K562 (cell line): Measurements from ENCODE around the gene NR3C2. TPM values are rescaled to one million over a fixed set of nuclear protein-coding genes. Genes with fewer than 3 reads are reported as not detected.

Experiments
- ATAC-seq: fragments of 200-7000 bp; cut with Tn5 transposase; 3 replicates; pipeline ENCODE4 v1.9.1; 2020; ENCODE audit warnings: moderate library complexity
- BruUV-seq: library from RNA; stranded (reverse); fragments of 400-500 nt; replicated peaks from 2 replicates; lab custom pipeline; 2021; lab: Mats Ljungman, UMichigan
- CTCF ChIA-PET: fragments of 300-600 bp; formaldehyde crosslinking; extraction: SDS; loops from one replicate; lab custom pipeline; 2021; ENCODE audit warnings: low intra/inter-chr PET ratio; lab: Yijun Ruan, JAX
- POLR2A ChIA-PET: fragments of 300-600, 350-650 bp; sonication (Branson Sonifier 250); formaldehyde crosslinking; extraction: SDS; loops from one replicate; lab custom pipeline; 2021; ENCODE audit warnings: antibody characterized with exemption, inconsistent platforms; lab: Yijun Ruan, JAX
- DNase-seq, 4 experiments: peaks; one replicate each; pipeline versions ENCODE4 v3.0.0 to v3.0.0-alpha.2; 2011 to 2018; ENCODE audit warnings: low spot score in 3 of 4, mixed read lengths in 3 of 4; ENCODE audit errors: extremely low read depth in 1 of 4
- FAIRE-seq: peaks from 2 replicates; lab custom pipeline; 2011; peaks lifted over from hg19 to GRCh38; lab: Jason Lieb, UNC
- H2AFZ ChIP-seq: 2 replicates; pipeline ENCODE4 v1.6.0; 2011; ENCODE audit warnings: low read depth, low read length, control low read depth, inconsistent platforms
- H3K27ac ChIP-seq: fragments of 200-600 bp; 3 replicates; pipeline ENCODE4 v1.8.0; 2011; ENCODE audit warnings: low read depth, mild to moderate bottlenecking, control low read depth, inconsistent platforms, low read length, moderate library complexity, mixed read lengths; ENCODE audit errors: extremely low read depth
- H3K27me3 ChIP-seq, 2 experiments: fragments of 300-600 bp in 1 of 2; 2 replicates in 1 of 2; 3 replicates in 1 of 2; pipeline versions ENCODE4 v1.6.0 to v1.8.0; 2011; ENCODE audit warnings: inconsistent platforms in 2 of 2, low read length in 2 of 2, mild to moderate bottlenecking in 1 of 2, mixed read lengths in 1 of 2, moderate library complexity in 1 of 2; ENCODE audit not compliant: control insufficient read depth in 2 of 2, insufficient read depth in 2 of 2
- H3K36me3 ChIP-seq: fragments of 300-600 bp; 3 replicates; pipeline ENCODE4 v1.8.0; 2011; ENCODE audit warnings: mild to moderate bottlenecking, low read length, inconsistent platforms; ENCODE audit not compliant: control insufficient read depth, insufficient read depth
- H3K4me1 ChIP-seq, 2 experiments: fragments of 200-600 bp in 1 of 2; replicated peaks in 1 of 2; 2 replicates in 1 of 2; 3 replicates in 1 of 2; pipeline versions ENCODE4 v1.5.1 to v1.8.0; 2011; ENCODE audit warnings: inconsistent platforms in 2 of 2, low read length in 2 of 2, mild to moderate bottlenecking in 1 of 2, mixed read lengths in 1 of 2, moderate library complexity in 1 of 2; ENCODE audit not compliant: control insufficient read depth in 2 of 2, insufficient read depth in 2 of 2
- H3K4me2 ChIP-seq: 2 replicates; pipeline ENCODE4 v1.6.1; 2011; ENCODE audit warnings: low read length, control low read depth, inconsistent platforms, mixed read lengths; ENCODE audit not compliant: insufficient read depth
- H3K4me3 ChIP-seq: fragments of 200-600 bp; sonication (generic), shearing (Covaris generic); 2 replicates; pipeline ENCODE4 v1.5.1; 2016; ENCODE audit warnings: control low read depth, inconsistent platforms
- H3K79me2 ChIP-seq: fragments of 200-600 bp; 3 replicates; pipeline ENCODE4 v1.8.0; 2011; ENCODE audit warnings: low read length, inconsistent platforms; ENCODE audit not compliant: control insufficient read depth, insufficient read depth
- H3K9ac ChIP-seq, 2 experiments: 2 replicates each; pipeline versions ENCODE4 v1.6.0 to v1.6.1; 2011; ENCODE audit warnings: low read depth in 2 of 2, low read length in 2 of 2, control low read depth in 1 of 2, inconsistent platforms in 1 of 2, mild to moderate bottlenecking in 1 of 2, mixed read lengths in 1 of 2; ENCODE audit not compliant: insufficient read depth in 1 of 2
- H3K9me1 ChIP-seq: one replicate; pipeline ENCODE4 v1.6.0; 2011; ENCODE audit warnings: inconsistent platforms, mild to moderate bottlenecking, low read length, moderate library complexity; ENCODE audit not compliant: control insufficient read depth, insufficient read depth
- H3K9me3 ChIP-seq: replicated peaks from 2 replicates; pipeline ENCODE4 v1.5.1; 2011; ENCODE audit warnings: low read depth, low read length, inconsistent platforms; ENCODE audit not compliant: control insufficient read depth, insufficient read depth
- H4K20me1 ChIP-seq: replicated peaks from 2 replicates; pipeline ENCODE4 v1.6.1; 2011; ENCODE audit warnings: low read length, inconsistent platforms, mixed read lengths; ENCODE audit not compliant: control insufficient read depth, insufficient read depth
- ARNT ChIP-seq, 2 experiments: fragments of 450-650 bp; IDR thresholded peaks; 2 replicates each; pipeline ENCODE4 v1.6.1; 2016; ENCODE audit warnings: mild to moderate bottlenecking in 1 of 2
- GTF2F1 ChIP-seq: IDR thresholded peaks from 2 replicates; pipeline ENCODE4 v1.6.1; 2011; ENCODE audit warnings: low read depth, low read length, improper control_type of control experiment
- MEIS2 ChIP-seq: fragments of 450-650 bp; IDR thresholded peaks from 2 replicates; pipeline ENCODE4 v1.6.1; 2014; ENCODE audit warnings: mild to moderate bottlenecking; ENCODE audit not compliant: partially characterized antibody
- MTA1 ChIP-seq: fragments of 450-650 bp; IDR thresholded peaks from 2 replicates; pipeline ENCODE4 v1.6.1; 2017; ENCODE audit warnings: borderline replicate concordance
- ZBTB8A ChIP-seq: fragments of 450-650 bp; IDR thresholded peaks from 2 replicates; pipeline ENCODE4 v1.6.1; 2018; ENCODE audit warnings: mild to moderate bottlenecking, moderate library complexity; ENCODE audit not compliant: partially characterized antibody
- ZNF583 ChIP-seq: fragments of 250-450 bp; sonication (Bioruptor Pico); IDR thresholded peaks from 2 replicates; pipeline ENCODE4 v1.4.0; 2020
- WGBS: fragments of 100-300 bp; shearing (Covaris generic); methylation state at CpG from one replicate; pipeline ENCODE4 v1.1.6; 2016; ENCODE audit warnings: low coverage, mixed read lengths; ENCODE audit not compliant: insufficient coverage; ENCODE audit errors: missing lambda C conversion rate; 5-methylcytosine and 5-hydroxymethylcytosine counted together
- in situ Hi-C: fragments of 300-500 bp; cut with MboI; formaldehyde crosslinking; loops from 4 replicates; pipeline ENCODE4 v1.15.0; 2018; ENCODE audit warnings: inconsistent platforms, mixed read lengths
- intact Hi-C: fragments of 100-400 bp; cut with micrococcal nuclease; formaldehyde crosslinking; loops from 2 replicates; pipeline ENCODE4 v1.14.2; 2022
- polyA plus RNA-seq, 8 experiments: library from polyadenylated mRNA; depleted of rRNA in 4 of 8; stranded (reverse) in 5 of 8; unstranded in 3 of 8; fragments of >200 nt; fragmentation: Nextera tagmentation in 2 of 8; fragmentation: Illumina TruSeq in 1 of 8; extraction: Ambion mirVana in 2 of 8; extraction: Trizol in 1 of 8; gene quantifications; 2 replicates each; pipeline versions ENCODE4 v1.2.1 to v1.2.3, GENCODE V29; 2011 to 2014; ENCODE audit warnings: inconsistent platforms in 1 of 8, missing spikeins in 1 of 8
- total RNA-seq, 7 experiments: library from RNA; depleted of rRNA in 6 of 7; stranded (reverse); fragments of >200 nt in 6 of 7; fragmentation: Illumina TruSeq in 2 of 7; extraction: Trizol in 2 of 7; gene quantifications; 2 replicates each; pipeline versions ENCODE4 v1.2.1 to v1.2.3, GENCODE V29; 2011 to 2021; ENCODE audit warnings: low replicate concordance in 1 of 7
- TF ChIP-seq, protein P1 (sequence below): fragments of 450-650 bp; formaldehyde crosslinking; IDR thresholded peaks from 2 replicates; pipeline ENCODE4 v1.4.0; 2022; ENCODE audit warnings: missing genetic modification characterization
- TF ChIP-seq, protein P2 (sequence below): fragments of 250-450 bp; sonication (Bioruptor Pico); IDR thresholded peaks from 2 replicates; pipeline ENCODE4 v1.8.0; 2021; ENCODE audit warnings: moderate library complexity, mild to moderate bottlenecking, inconsistent platforms
- TF ChIP-seq, protein P3 (sequence below): sonication (generic); formaldehyde crosslinking; IDR thresholded peaks from 2 replicates; pipeline ENCODE4 v1.8.1; 2022; ENCODE audit warnings: missing genetic modification reagents

NR3C2 gene
- total and polyA plus RNA-seq, 9 of the 15 experiments (the other 6 are each of a cell fraction or from before 2014, with no cell fraction given), result 0.01 to 0.28 (median 0.16) TPM; not detected in 2

DNA sequence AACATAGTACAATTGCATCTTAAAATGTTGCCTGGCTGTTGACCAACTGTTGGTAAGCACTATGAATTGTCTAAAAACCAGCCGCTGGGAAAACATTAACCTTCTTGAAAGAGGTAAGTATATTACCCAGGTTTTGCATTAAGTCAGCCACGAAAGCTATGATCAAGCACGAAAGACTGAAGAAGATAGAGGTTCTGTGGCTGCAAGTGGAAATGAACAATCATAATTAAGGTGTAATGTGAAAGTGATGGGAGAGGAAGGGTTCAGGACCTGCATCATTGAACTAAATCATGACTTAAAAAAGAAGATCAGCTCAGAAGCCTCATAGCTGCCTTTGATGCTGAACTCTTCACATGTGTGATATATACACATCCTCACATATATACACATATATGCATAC, 341.0 kb downstream of the NR3C2 start:
- H3K27ac ChIP-seq, result no peak overlapping the region
- WGBS, result 2% methylated on average over 3 of the region's 3 CpGs
- H3K36me3 ChIP-seq, result no peaks in the 10 kb centered on the region
- no peaks in the 10 kb centered on the region for H3K9me1 ChIP-seq
- intact Hi-C loops (no loop called here), in situ Hi-C loops (no loop called here)
- H2AFZ ChIP-seq, result no peak overlapping the region
- no peaks in the 10 kb centered on the region for H3K4me1 ChIP-seq
- no peaks in the 10 kb centered on the region for H3K9me3 ChIP-seq
- no peak overlapping the region for H3K4me3 ChIP-seq
- ChIA-PET CTCF (no interaction called here), POLR2A (no interaction called here)
- no peaks in the 10 kb centered on the region for H3K27me3 ChIP-seq
- DNase-seq (no peak), ATAC-seq (no peak)
- no peak overlapping the region for H3K9ac ChIP-seq
- H3K79me2 ChIP-seq, result no peaks in the 10 kb centered on the region
- no peaks in the 10 kb centered on the region for H4K20me1 ChIP-seq
- TF ChIP-seq ARNT (IDR thresholded peaks at IDR 0.05) (no peak), ZBTB8A (no peak), ZNF583 (CRISPR knock-in tag) (no peak), GTF2F1 (no peak), MTA1 (no peak), MEIS2 (no peak)
- TF ChIP-seq, protein P1, sequence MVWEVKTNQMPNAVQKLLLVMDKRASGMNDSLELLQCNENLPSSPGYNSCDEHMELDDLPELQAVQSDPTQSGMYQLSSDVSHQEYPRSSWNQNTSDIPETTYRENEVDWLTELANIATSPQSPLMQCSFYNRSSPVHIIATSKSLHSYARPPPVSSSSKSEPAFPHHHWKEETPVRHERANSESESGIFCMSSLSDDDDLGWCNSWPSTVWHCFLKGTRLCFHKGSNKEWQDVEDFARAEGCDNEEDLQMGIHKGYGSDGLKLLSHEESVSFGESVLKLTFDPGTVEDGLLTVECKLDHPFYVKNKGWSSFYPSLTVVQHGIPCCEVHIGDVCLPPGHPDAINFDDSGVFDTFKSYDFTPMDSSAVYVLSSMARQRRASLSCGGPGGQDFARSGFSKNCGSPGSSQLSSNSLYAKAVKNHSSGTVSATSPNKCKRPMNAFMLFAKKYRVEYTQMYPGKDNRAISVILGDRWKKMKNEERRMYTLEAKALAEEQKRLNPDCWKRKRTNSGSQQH (CRISPR knock-in tag), result no peak
- TF ChIP-seq, protein P2, sequence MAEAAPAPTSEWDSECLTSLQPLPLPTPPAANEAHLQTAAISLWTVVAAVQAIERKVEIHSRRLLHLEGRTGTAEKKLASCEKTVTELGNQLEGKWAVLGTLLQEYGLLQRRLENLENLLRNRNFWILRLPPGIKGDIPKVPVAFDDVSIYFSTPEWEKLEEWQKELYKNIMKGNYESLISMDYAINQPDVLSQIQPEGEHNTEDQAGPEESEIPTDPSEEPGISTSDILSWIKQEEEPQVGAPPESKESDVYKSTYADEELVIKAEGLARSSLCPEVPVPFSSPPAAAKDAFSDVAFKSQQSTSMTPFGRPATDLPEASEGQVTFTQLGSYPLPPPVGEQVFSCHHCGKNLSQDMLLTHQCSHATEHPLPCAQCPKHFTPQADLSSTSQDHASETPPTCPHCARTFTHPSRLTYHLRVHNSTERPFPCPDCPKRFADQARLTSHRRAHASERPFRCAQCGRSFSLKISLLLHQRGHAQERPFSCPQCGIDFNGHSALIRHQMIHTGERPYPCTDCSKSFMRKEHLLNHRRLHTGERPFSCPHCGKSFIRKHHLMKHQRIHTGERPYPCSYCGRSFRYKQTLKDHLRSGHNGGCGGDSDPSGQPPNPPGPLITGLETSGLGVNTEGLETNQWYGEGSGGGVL, result no peak
- TF ChIP-seq, protein P3, sequence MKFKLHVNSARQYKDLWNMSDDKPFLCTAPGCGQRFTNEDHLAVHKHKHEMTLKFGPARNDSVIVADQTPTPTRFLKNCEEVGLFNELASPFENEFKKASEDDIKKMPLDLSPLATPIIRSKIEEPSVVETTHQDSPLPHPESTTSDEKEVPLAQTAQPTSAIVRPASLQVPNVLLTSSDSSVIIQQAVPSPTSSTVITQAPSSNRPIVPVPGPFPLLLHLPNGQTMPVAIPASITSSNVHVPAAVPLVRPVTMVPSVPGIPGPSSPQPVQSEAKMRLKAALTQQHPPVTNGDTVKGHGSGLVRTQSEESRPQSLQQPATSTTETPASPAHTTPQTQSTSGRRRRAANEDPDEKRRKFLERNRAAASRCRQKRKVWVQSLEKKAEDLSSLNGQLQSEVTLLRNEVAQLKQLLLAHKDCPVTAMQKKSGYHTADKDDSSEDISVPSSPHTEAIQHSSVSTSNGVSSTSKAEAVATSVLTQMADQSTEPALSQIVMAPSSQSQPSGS (CRISPR knock-in tag), result no peak
- TF ChIP-seq, all 486 proteins: peak for 0
- H3K4me2 ChIP-seq, result no peak overlapping the region
- BruUV-seq, result no TSS peak
- FAIRE-seq, result no peak
